Measurements from ENCODE around the gene ADAMTS4.

GRCh38 chr1:161190962-161191521 lies 7.8 kb downstream of the ADAMTS4 start:
- TF ChIP-seq CTCF (IDR thresholded peaks at IDR 0.05) (no peak), ZFX (IDR thresholded peaks at IDR 0.05; ENCODE audit: borderline replicate concordance) (no peak)

Measured in 22Rv1 (cell line).